ENCODE results near the gene BAIAP2.

- TF ChIP-seq CTCF (conservative IDR thresholded peaks at IDR 0.05), result no peak
- no peak for TF ChIP-seq ZFX (IDR thresholded peaks at IDR 0.05)
These were observed 126.6 kb downstream of the BAIAP2 start for GRCh38 chr17:81161536-81161935.

Data from C4-2B (cell line).